ENCODE measurements around the gene CPNE5. TPM values are rescaled to one million over a fixed set of nuclear protein-coding genes. Genes with fewer than 3 reads are reported as not detected.

The CPNE5 gene
- total RNA-seq, 2 donors from 2014 or later, result 3.9 to 64.5 TPM

- peaks cover 11% of the 10 kb centered on the region for H3K4me1 ChIP-seq (replicated peaks)
- intact Hi-C loops (cut with DNase I), result no loop called here
- WGBS, result 4% methylated on average over 24 of the region's 24 CpGs
- TF ChIP-seq POLR2AphosphoS5 (IDR thresholded peaks at IDR 0.05) (peak; percentile 74), POLR2A (IDR thresholded peaks at IDR 0.05) (no peak), CTCF (IDR thresholded peaks at IDR 0.05) (peak in 2 of 4 experiments; percentile 16 to 33)
- H3K27ac ChIP-seq, result peak overlapping the region; percentile 69 to 74
- no peaks in the 10 kb centered on the region for H3K36me3 ChIP-seq
- no peaks in the 10 kb centered on the region for H3K9me3 ChIP-seq
- H3K27me3 ChIP-seq (replicated peaks; ENCODE audit: insufficient read depth), result no peaks in the 10 kb centered on the region
- peak overlapping the region in 1 of 2 donors; percentile 15 for H3K4me3 ChIP-seq
- peak; percentile 75 for DNase-seq (ENCODE audit: low spot score)
These were observed 103.9 kb downstream of the CPNE5 start for GRCh38 chr6:36735110-36736071.

GRCh38 chr6:36734486-36735060, 104.7 kb downstream of the CPNE5 start:
- DNase-seq (ENCODE audit: low spot score), result no peak
- no peaks in the 10 kb centered on the region for H3K36me3 ChIP-seq
- TF ChIP-seq POLR2AphosphoS5 (IDR thresholded peaks at IDR 0.05) (no peak), POLR2A (IDR thresholded peaks at IDR 0.05) (no peak), CTCF (IDR thresholded peaks at IDR 0.05) (no peak)
- no peaks in the 10 kb centered on the region for H3K9me3 ChIP-seq
- no peak overlapping the region for H3K4me3 ChIP-seq
- intact Hi-C loops (cut with DNase I), result no loop called here
- WGBS, result 80% methylated on average over 7 of the region's 7 CpGs
- H3K4me1 ChIP-seq (replicated peaks), result peaks cover 11% of the 10 kb centered on the region
- H3K27me3 ChIP-seq (replicated peaks; ENCODE audit: insufficient read depth), result no peaks in the 10 kb centered on the region
- H3K27ac ChIP-seq, result peak overlapping the region; percentile 69 to 74

- Histone ChIP-seq H3K36me3 (no peaks in the 10 kb centered on the region), H3K27ac (no peak overlapping the region), H3K9me3 (no peaks in the 10 kb centered on the region), H3K4me3 (no peak overlapping the region), H3K4me1 (replicated peaks) (peaks cover 11% of the 10 kb centered on the region), H3K27me3 (replicated peaks; ENCODE audit: insufficient read depth) (no peaks in the 10 kb centered on the region)
- no peak for DNase-seq (ENCODE audit: low spot score)
- intact Hi-C loops (cut with DNase I), result no loop called here
- 99% methylated on average over 5 of the region's 5 CpGs for WGBS
- no peak for TF ChIP-seq POLR2AphosphoS5 (IDR thresholded peaks at IDR 0.05)
These were observed 105.9 kb downstream of the CPNE5 start for GRCh38 chr6:36733300-36733699.

- DNase-seq (ENCODE audit: low spot score), result no peak
- H3K27ac ChIP-seq, result no peak overlapping the region
- H3K9me3 ChIP-seq, result no peaks in the 10 kb centered on the region
- no peak for TF ChIP-seq POLR2A (IDR thresholded peaks at IDR 0.05)
- intact Hi-C loops (cut with DNase I), result no loop called here
- 95% methylated on average over 12 of the region's 12 CpGs for WGBS
- H3K4me3 ChIP-seq, result no peak overlapping the region
- H3K36me3 ChIP-seq, result no peaks in the 10 kb centered on the region
- H3K4me1 ChIP-seq (replicated peaks), result peaks cover 11% of the 10 kb centered on the region
- H3K27me3 ChIP-seq (replicated peaks; ENCODE audit: insufficient read depth), result no peaks in the 10 kb centered on the region
These were observed 107.5 kb downstream of the CPNE5 start for GRCh38 chr6:36731622-36732310.

GRCh38 chr6:36730424-36731380, 108.5 kb downstream of the CPNE5 start:
- H3K27ac ChIP-seq, result no peak overlapping the region
- TF ChIP-seq CTCF (IDR thresholded peaks at IDR 0.05) (no peak), POLR2A (IDR thresholded peaks at IDR 0.05) (no peak), POLR2AphosphoS5 (IDR thresholded peaks at IDR 0.05) (no peak)
- H3K4me3 ChIP-seq, result no peak overlapping the region
- H3K36me3 ChIP-seq, result no peaks in the 10 kb centered on the region
- H3K27me3 ChIP-seq (replicated peaks; ENCODE audit: insufficient read depth), result no peaks in the 10 kb centered on the region
- peaks cover 7% of the 10 kb centered on the region for H3K4me1 ChIP-seq (replicated peaks)
- intact Hi-C loops (cut with DNase I), result no loop called here
- WGBS, result 88% methylated on average over 15 of the region's 15 CpGs
- no peak for DNase-seq (ENCODE audit: low spot score)
- H3K9me3 ChIP-seq, result no peaks in the 10 kb centered on the region

Measured in prostate gland (tissue), 2 donors.